GM21825 (cell line): Measurements from ENCODE around the gene SLC5A8.

Source experiments
- ATAC-seq: cut with Tn5 transposase; IDR thresholded peaks from one replicate; pipeline ENCODE4 v1.9.1; 2021; ENCODE audit warnings: mild to moderate bottlenecking, moderate library complexity; ENCODE audit not compliant: unreplicated experiment

SLC5A8 gene

GRCh38 chr12:101209319-101210302 is at the start of gene SLC5A8:
TSS of gene SLC5A8 (minus strand) at chr12:101210238. CDS start at chr12:101209848, 390 bp downstream.
- ATAC-seq: no peak

DNA sequence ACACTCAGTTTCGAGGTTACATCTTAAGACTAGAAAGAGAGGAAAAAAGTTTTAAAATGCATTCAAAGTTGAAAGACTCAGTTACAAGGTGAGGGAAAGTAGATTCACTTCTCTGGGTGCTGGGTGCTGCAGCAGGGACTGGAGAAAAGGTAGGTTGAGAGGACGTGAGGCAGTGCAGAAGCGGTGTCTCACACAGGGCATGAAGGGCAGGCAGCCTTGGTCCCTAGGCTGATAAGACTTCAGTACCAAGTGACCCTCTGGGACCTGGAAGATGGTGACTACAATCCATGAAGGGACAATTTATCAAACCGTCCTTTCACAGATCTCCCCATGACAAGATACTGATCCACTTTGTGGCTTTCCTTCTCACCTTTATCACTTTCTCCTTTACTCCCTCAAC is 47.3 kb upstream of the SLC5A8 start:
- no peak for ATAC-seq

- no peak for ATAC-seq
Measured at GRCh38 chr12:101256266-101256665, 46.2 kb upstream of the SLC5A8 start.

- no peak for ATAC-seq
Measured at GRCh38 chr12:101243616-101244015, 33.6 kb upstream of the SLC5A8 start.

GRCh38 chr12:101243074-101243473 is 33.0 kb upstream of the SLC5A8 start:
- ATAC-seq: no peak

- ATAC-seq: no peak
Measured at GRCh38 chr12:101238800-101239329, 28.8 kb upstream of the SLC5A8 start.

DNA sequence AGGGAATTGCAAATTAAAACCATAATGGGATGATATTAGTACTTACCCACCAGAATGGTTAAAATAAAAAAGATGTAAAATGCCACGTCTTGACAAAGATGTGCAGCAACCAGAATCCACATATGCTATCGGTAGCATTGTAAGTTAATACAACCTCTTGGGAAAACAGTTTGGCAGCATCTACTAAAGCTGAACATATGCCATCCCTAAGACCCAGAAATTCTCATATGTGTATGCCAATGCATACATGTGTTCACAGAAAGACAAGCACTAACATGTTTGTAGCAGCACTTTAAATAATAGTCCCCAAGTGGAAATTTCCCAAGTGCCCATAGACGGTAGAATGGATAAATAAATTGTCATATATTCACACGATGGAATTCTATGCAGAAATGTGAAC is 28.3 kb upstream of the SLC5A8 start:
- no peak for ATAC-seq

DNA sequence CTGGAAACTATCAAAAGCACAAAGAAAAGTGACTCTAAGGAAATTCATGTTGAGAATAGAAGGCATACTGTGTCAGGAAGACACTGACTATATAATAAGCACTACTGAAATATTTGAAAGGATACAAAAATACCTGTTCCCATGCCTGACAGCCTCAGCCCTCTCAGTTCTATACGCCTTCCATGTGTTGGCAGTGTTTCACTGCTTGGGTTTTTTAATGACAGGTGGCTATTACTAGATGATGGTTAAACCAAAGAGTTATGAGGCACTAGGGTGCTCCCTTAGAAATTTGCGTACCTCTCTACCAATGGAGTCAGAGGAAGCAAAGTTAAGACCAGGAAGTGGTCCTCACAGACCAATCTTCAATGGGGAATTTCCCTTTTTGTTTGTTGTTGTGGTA is 25.6 kb upstream of the SLC5A8 start:
- no peak for ATAC-seq

DNA sequence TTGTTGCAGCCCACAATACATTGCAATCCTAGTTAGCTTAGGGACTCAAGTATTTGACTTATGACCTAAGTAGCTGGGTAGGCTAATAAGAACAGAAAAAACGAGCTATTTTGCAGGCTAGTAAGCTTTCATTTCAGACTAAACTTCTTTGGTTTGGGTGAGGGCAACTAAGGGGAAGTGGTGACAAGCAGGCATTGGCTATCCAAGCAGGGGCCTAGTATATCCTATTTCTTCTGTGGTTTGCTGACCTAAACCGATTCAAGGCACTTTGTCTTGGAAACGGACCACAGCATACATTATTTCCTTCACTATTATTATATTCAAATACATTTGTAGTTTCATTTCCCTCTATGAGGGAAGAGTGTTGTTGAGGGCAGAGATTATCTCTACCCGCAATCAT is 21.6 kb upstream of the SLC5A8 start:
- ATAC-seq: no peak

DNA sequence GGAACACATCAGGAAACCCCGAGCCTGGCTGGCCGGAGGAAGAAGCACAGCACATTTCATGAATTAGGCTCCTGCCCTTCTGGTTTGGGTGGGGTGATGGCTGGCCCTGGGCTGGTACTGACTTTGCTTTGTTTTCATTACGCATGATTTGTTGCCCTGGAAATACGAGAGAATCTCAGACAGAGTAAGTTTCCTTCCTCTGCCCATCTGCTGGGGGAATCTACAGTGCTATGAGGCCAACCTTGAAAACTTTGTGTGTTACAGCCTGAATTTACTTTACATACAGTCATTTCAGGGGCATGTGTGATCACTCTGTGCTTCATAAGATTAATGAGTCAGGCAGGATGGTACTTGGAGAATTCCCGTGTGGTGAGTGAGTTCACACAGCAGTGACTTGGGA is 20.5 kb upstream of the SLC5A8 start:
- no peak for ATAC-seq

GRCh38 chr12:101229841-101230241 is 19.8 kb upstream of the SLC5A8 start:
- no peak for ATAC-seq

GRCh38 chr12:101221301-101221700 is 11.3 kb upstream of the SLC5A8 start:
- ATAC-seq: no peak

GRCh38 chr12:101216810-101217209 is 6.8 kb upstream of the SLC5A8 start:
- no peak for ATAC-seq

DNA sequence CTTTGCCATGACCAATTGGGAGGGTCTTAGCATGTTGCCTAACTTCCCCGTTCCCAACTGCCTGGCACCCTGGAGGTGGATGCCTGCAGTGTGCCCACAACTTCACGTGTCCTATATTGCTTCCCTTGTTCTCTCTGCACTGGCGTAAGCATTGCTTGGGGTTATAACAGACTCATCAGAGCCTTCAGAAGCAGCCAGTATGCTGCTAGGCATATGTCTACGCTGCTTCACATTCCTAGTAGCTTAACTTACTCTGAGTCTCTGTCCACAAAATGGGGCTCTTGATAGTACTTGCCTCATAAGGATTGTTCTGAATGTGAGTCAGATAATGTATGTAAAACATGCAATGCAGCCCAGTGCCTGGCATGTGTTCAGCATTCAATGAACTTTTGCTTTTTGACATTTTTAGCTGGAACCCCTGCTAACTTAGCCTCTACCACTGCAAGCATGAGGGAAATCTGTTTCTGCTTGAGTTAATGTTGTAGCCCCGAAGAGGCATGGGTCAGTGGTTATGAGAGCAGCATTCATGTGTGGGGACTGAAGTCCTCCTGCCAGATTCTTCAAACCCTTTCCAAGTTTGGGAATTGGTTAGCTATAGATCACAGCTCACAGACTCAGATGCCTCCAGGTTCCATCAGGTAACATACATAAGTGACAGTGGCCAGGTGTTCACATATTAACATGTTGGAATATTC is 2.8 kb downstream of the SLC5A8 start:
- ATAC-seq: no peak

DNA sequence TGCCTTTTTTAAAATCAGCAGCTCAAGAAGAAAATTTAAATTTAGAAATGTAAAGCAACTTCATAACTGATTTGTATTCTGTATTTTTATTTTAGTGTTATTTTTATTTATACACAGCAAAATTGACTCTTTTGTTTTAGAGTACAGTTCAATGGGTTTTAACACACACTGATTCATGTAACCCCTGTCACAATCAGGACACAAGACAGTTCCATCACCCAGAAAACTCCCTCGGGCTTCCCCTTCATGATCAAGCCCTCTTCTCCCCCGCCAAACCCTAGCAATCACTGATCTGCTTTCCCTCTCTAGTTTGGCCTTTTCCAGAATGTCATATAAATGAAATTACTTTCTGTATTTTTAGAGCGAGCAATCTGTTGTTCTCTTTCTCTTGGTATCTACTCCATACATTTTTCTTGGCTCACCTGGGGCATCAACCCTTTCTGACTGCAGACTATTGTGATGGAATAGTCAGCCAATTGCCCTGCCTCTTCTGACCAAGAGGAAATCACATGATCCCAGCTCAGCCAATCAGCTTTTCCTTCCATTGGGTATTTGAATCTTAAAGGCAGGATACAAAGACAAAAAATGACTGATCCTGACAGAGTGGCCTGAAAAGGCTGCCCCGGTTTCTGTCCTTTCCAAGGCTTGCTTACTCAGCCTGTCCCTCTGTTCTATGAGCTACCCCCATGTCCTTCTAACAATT is 5.3 kb downstream of the SLC5A8 start:
- ATAC-seq: no peak

DNA sequence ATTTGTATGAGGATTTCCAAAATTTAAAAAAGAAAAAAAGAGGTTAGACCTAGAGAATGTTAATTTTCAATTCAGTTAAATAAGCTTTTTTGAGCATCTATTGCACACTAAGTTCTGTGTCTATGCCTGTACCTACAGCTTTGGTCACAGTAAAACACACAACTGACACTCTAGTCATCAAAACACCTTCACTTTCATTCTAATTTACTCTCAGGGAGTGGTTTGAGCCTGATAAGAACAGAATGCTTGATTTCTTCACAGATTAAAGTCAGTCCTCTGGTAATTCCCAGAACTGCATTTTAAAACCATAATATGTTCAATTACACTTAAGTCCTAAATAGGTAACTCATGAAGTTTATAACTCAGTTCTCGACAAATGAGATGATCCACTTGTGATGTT is 9.2 kb downstream of the SLC5A8 start:
- no peak for ATAC-seq

GRCh38 chr12:101200145-101200544 is 9.9 kb downstream of the SLC5A8 start:
- ATAC-seq: no peak

GRCh38 chr12:101186291-101186690 is 23.7 kb downstream of the SLC5A8 start:
- ATAC-seq: no peak

DNA sequence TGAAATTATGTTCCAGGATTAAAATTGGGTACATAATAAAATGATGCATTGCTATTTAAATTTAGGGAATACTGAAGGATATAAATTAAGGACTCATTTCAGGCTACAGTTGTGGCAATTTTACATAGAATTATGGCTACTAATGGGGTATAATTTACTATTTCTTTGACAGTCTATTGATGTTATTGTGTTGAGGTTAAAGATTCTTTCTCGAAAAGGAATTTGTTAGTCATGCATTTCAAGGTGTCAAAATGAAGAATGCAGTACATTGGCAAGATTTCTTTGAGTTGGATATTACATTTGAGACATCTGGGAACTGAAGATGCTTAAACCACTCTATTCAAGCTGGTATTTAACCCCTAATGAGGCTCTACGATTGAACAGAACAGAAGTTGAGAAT is 28.3 kb downstream of the SLC5A8 start:
- no peak for ATAC-seq

DNA sequence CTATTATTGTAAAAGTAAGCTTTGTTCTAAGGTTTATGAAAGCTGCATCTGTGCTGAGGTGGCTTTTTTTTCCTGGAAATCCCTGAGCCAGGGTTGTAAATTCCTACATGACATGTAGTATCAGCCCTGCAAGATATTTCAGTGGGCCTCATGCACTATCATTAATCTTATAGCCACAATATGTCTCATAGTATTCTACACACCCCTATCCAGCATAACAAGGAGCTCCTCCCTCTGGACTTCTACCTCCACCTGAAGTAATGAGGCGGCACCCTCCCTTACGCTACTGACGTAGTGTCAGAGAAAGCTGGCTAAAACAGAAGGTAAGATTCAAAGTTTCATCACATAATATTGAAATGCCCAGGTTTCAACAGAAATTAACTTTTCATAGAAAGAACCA is 35.5 kb downstream of the SLC5A8 start:
- no peak for ATAC-seq

- ATAC-seq: no peak
Measured at GRCh38 chr12:101173197-101173749, 36.8 kb downstream of the SLC5A8 start.
